Measurements from ENCODE around the gene YY2.

GRCh38 chrX:21821875-21822274, 33.9 kb upstream of the YY2 start:
- TF ChIP-seq CTCF (IDR thresholded peaks at IDR 0.05 in 4 of 5, conservative IDR thresholded peaks at IDR 0.05 in 1 of 5) (no peak), POLR2A (IDR thresholded peaks at IDR 0.05) (no peak)

All from gastrocnemius medialis (tissue), 4 donors.